Lower leg skin (tissue), 3 donors: ENCODE results near the gene COL13A1.

Source experiments
- POLR2A ChIP-seq, 2 donors: fragments of 450-650 bp; IDR thresholded peaks; one replicate each; pipeline ENCODE4 v1.6.1; 2016 to 2017; ENCODE audit warnings: antibody characterized with exemption in 2 of 2, mild to moderate bottlenecking in 1 of 2, moderate library complexity in 1 of 2
- TF ChIP-seq, protein P1 (sequence below), 3 donors: fragments of 450-650 bp; IDR thresholded peaks; one replicate each; pipeline ENCODE4 v1.5.1; 2016; ENCODE audit warnings: antibody characterized with exemption in 3 of 3, mild to moderate bottlenecking in 3 of 3, moderate library complexity in 2 of 3

DNA sequence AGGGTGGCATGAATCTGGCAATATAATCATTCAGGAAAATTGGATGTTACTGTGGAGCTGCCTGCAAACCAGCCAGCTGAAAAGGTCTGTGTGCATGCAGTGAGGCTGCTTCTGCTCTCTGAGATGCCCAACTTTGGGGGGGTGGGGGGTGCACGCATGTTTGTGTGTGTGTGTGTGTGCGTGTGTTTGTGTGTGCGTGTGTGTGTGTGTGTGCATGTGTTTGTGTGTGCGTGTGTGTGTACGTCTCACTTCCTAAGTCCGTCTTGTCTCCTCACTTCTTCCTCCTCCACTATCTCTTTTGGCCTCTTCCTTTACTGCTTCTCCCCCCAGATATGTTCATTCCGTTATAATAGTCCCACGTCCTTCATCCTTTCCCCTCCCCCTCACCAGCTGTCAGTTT is 148.1 kb downstream of the COL13A1 start:
- TF ChIP-seq, protein P1, sequence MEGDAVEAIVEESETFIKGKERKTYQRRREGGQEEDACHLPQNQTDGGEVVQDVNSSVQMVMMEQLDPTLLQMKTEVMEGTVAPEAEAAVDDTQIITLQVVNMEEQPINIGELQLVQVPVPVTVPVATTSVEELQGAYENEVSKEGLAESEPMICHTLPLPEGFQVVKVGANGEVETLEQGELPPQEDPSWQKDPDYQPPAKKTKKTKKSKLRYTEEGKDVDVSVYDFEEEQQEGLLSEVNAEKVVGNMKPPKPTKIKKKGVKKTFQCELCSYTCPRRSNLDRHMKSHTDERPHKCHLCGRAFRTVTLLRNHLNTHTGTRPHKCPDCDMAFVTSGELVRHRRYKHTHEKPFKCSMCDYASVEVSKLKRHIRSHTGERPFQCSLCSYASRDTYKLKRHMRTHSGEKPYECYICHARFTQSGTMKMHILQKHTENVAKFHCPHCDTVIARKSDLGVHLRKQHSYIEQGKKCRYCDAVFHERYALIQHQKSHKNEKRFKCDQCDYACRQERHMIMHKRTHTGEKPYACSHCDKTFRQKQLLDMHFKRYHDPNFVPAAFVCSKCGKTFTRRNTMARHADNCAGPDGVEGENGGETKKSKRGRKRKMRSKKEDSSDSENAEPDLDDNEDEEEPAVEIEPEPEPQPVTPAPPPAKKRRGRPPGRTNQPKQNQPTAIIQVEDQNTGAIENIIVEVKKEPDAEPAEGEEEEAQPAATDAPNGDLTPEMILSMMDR (IDR thresholded peaks at IDR 0.05) = no peak
- TF ChIP-seq POLR2A (IDR thresholded peaks at IDR 0.05) = no peak
